H9 (cell line): ENCODE results near the gene BCAR3. TPM values are rescaled to one million over a fixed set of nuclear protein-coding genes. Genes with fewer than 3 reads are reported as not detected.
A peak's percentile ranks its signal among the peaks of the same experiment; 100 is the strongest.

Experiments used
- DNase-seq: peaks from one replicate; pipeline ENCODE4 v3.0.0-alpha.2; 2017
- H2AFZ ChIP-seq: one replicate; pipeline ENCODE4 v1.6.1; 2013; ENCODE audit warnings: mild to moderate bottlenecking, low read length, control low read depth, moderate library complexity
- H2AK5ac ChIP-seq: 2 replicates; pipeline ENCODE4 v1.6.1; 2013; ENCODE audit warnings: low read length, control low read depth, mixed read lengths; ENCODE audit not compliant: insufficient read length
- H2BK120ac ChIP-seq: one replicate; pipeline ENCODE4 v1.6.1; 2013; ENCODE audit warnings: low read depth, mild to moderate bottlenecking, low read length, control low read depth, inconsistent platforms; ENCODE audit not compliant: poor library complexity, severe bottlenecking
- H2BK12ac ChIP-seq: 2 replicates; pipeline ENCODE4 v1.6.1; 2013; ENCODE audit warnings: low read length, control low read depth, mixed read lengths, low read depth; ENCODE audit not compliant: insufficient read length
- H2BK15ac ChIP-seq: 2 replicates; pipeline ENCODE4 v1.6.1; 2013; ENCODE audit warnings: low read depth, low read length, control low read depth
- H2BK20ac ChIP-seq: one replicate; pipeline ENCODE4 v1.6.1; 2013; ENCODE audit warnings: low read depth, mild to moderate bottlenecking, low read length, control low read depth, inconsistent platforms; ENCODE audit not compliant: poor library complexity, severe bottlenecking
- H2BK5ac ChIP-seq: 2 replicates; pipeline ENCODE4 v1.6.1; 2013; ENCODE audit warnings: low read length, control low read depth, mixed read lengths; ENCODE audit not compliant: insufficient read length
- H3K14ac ChIP-seq: 2 replicates; pipeline ENCODE4 v1.6.1; 2013; ENCODE audit warnings: low read length, control low read depth; ENCODE audit not compliant: insufficient read depth
- H3K18ac ChIP-seq: 2 replicates; pipeline ENCODE4 v1.6.1; 2013; ENCODE audit warnings: low read depth, mild to moderate bottlenecking, mixed read lengths, low read length, control low read depth; ENCODE audit not compliant: insufficient read length
- H3K23ac ChIP-seq: 2 replicates; pipeline ENCODE4 v1.6.1; 2013; ENCODE audit warnings: low read length, control low read depth, mixed read lengths, low read depth; ENCODE audit not compliant: insufficient read length
- H3K23me2 ChIP-seq: 2 replicates; pipeline ENCODE4 v1.6.1; 2013; ENCODE audit warnings: low read depth, mild to moderate bottlenecking, mixed read lengths, low read length, control low read depth; ENCODE audit not compliant: insufficient read length, poor library complexity, severe bottlenecking
- H3K27ac ChIP-seq: 2 replicates; pipeline ENCODE4 v1.5.1; 2013; ENCODE audit warnings: low read length, control low read depth, mixed read lengths, low read depth; ENCODE audit not compliant: insufficient read length
- H3K27me3 ChIP-seq: 2 replicates; pipeline ENCODE4 v1.6.1; 2013; ENCODE audit warnings: low read length, control low read depth, inconsistent platforms; ENCODE audit not compliant: insufficient read depth
- H3K4ac ChIP-seq: 2 replicates; pipeline ENCODE4 v1.6.1; 2013; ENCODE audit warnings: low read depth, mild to moderate bottlenecking, control low read depth, inconsistent platforms, low read length, moderate library complexity
- H3K4me1 ChIP-seq: 2 replicates; pipeline ENCODE4 v1.6.1; 2013; ENCODE audit warnings: low read length, control low read depth, inconsistent platforms; ENCODE audit not compliant: insufficient read depth
- H3K4me2 ChIP-seq: 2 replicates; pipeline ENCODE4 v1.6.1; 2013; ENCODE audit warnings: low read length, control low read depth, mixed read lengths; ENCODE audit not compliant: insufficient read length, insufficient read depth
- H3K56ac ChIP-seq: 2 replicates; pipeline ENCODE4 v1.6.1; 2013; ENCODE audit warnings: low read depth, mild to moderate bottlenecking, mixed read lengths, low read length, control low read depth; ENCODE audit not compliant: insufficient read length
- H3K79me1 ChIP-seq: 2 replicates; pipeline ENCODE4 v1.6.1; 2013; ENCODE audit warnings: low read depth, mild to moderate bottlenecking, moderate library complexity, low read length, control low read depth, inconsistent platforms; ENCODE audit not compliant: insufficient read depth, poor library complexity, severe bottlenecking
- H3K79me2 ChIP-seq: 2 replicates; pipeline ENCODE4 v1.6.1; 2013; ENCODE audit warnings: low read length, control low read depth, inconsistent platforms; ENCODE audit not compliant: insufficient read depth
- H3K9ac ChIP-seq: 2 replicates; pipeline ENCODE4 v1.6.1; 2013; ENCODE audit warnings: low read length, control low read depth, mixed read lengths; ENCODE audit not compliant: insufficient read length; ENCODE audit errors: extremely low read depth
- H3K9me3 ChIP-seq: one replicate; pipeline ENCODE4 v1.6.1; 2013; ENCODE audit warnings: low read depth, low read length, inconsistent platforms; ENCODE audit not compliant: control insufficient read depth
- H3T11ph ChIP-seq: one replicate; pipeline ENCODE4 v1.6.1; 2013; ENCODE audit warnings: mild to moderate bottlenecking, low read length, control low read depth, inconsistent platforms
- H4K20me1 ChIP-seq: one replicate; pipeline ENCODE4 v1.6.1; 2013; ENCODE audit not compliant: control insufficient read depth, insufficient read length, insufficient read depth
- H4K5ac ChIP-seq: 2 replicates; pipeline ENCODE4 v1.6.1; 2013; ENCODE audit warnings: low read depth, mild to moderate bottlenecking, mixed read lengths, low read length, control low read depth; ENCODE audit not compliant: insufficient read length
- H4K8ac ChIP-seq: replicated peaks from 2 replicates; pipeline ENCODE4 v1.6.1; 2013; ENCODE audit warnings: low read length, control low read depth, mixed read lengths, low read depth; ENCODE audit not compliant: insufficient read length
- H4K91ac ChIP-seq: 2 replicates; pipeline ENCODE4 v1.6.1; 2013; ENCODE audit warnings: low read depth, mild to moderate bottlenecking, moderate library complexity, mixed read lengths, low read length, control low read depth; ENCODE audit not compliant: insufficient read length
- H3K27ac Mint-ChIP-seq, 3 experiments: 2 replicates in 2 of 3; 3 replicates in 1 of 3; pipeline ENCODE4 v1.8.0; 2020 to 2021; ENCODE audit warnings: mixed read lengths in 3 of 3, mild to moderate bottlenecking in 1 of 3, moderate library complexity in 1 of 3
- H3K27me3 Mint-ChIP-seq: 2 replicates; pipeline ENCODE4 v1.8.0; 2021; ENCODE audit warnings: low read depth, mild to moderate bottlenecking, moderate library complexity, mixed read lengths
- H3K36me3 Mint-ChIP-seq, 3 experiments: 2 replicates in 2 of 3; 3 replicates in 1 of 3; pipeline ENCODE4 v1.8.0; 2020 to 2021; ENCODE audit warnings: low read depth in 3 of 3, mixed read lengths in 3 of 3; ENCODE audit not compliant: insufficient read depth in 1 of 3
- H3K4me1 Mint-ChIP-seq, 2 experiments: 2 replicates each; pipeline ENCODE4 v1.8.0; 2020; ENCODE audit warnings: mixed read lengths in 2 of 2
- H3K4me3 Mint-ChIP-seq, 2 experiments: 2 replicates in 1 of 2; 3 replicates in 1 of 2; pipeline ENCODE4 v1.8.0; 2020 to 2021; ENCODE audit warnings: mild to moderate bottlenecking in 2 of 2, mixed read lengths in 2 of 2, moderate library complexity in 1 of 2
- H3K9me3 Mint-ChIP-seq, 2 experiments: 2 replicates in 1 of 2; 3 replicates in 1 of 2; pipeline ENCODE4 v1.8.0; 2020; ENCODE audit warnings: mild to moderate bottlenecking in 2 of 2, mixed read lengths in 2 of 2, moderate library complexity in 1 of 2
- total RNA-seq: library from RNA; stranded (reverse); gene quantifications from 2 replicates; pipeline ENCODE4 v1.2.1, GENCODE V29; 2021
- TF ChIP-seq, protein P1 (sequence below): fragments of 200-600 bp; sonication (generic); conservative IDR thresholded peaks from 3 replicates; pipeline ENCODE4 v1.8.0; 2021; ENCODE audit warnings: antibody characterized with exemption, mild to moderate bottlenecking

BCAR3 gene
- total RNA-seq, 1 experiment from 2014 or later, result 4.9 TPM

DNA sequence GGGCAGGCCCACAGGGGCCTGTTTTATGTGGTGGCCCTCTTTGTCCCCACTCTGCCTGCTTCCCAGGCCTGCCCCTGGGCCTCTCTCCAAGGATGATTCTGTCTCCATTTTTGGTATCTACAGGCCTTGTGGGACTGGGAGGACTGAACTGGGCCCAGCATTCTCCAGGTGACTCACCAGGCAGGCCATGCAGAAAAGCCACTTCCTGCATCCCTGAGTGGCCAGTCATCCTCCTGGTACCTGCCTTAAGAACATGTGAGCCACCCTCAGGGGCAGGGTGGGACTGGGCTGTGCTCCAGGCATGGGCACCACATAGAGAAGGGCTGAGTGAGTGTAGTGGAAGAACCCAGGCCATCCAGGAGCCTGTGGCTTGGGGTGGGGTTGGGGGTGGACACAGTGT, 20.0 kb upstream of the BCAR3 start:
- no peak overlapping the region for H3K27ac Mint-ChIP-seq
- no peaks in the 10 kb centered on the region for H3K23me2 ChIP-seq
- no peaks in the 10 kb centered on the region for H3K79me1 ChIP-seq
- no peak overlapping the region for H3K4me2 ChIP-seq
- H3K4me3 Mint-ChIP-seq, result no peak overlapping the region
- peak; percentile 28 for DNase-seq
- H2BK20ac ChIP-seq, result no peak overlapping the region
- H4K5ac ChIP-seq, result no peak overlapping the region
- no peak overlapping the region for H2BK12ac ChIP-seq
- no peaks in the 10 kb centered on the region for H4K20me1 ChIP-seq
- H4K8ac ChIP-seq, result no peak overlapping the region
- no peaks in the 10 kb centered on the region for H3K9me3 Mint-ChIP-seq
- no peaks in the 10 kb centered on the region for H3K27me3 ChIP-seq
- no peak overlapping the region; the same call in 1 of the 2 replicates for H3K14ac ChIP-seq
- no peak overlapping the region for H3K4ac ChIP-seq
- H3T11ph ChIP-seq, result no peak overlapping the region
- H2BK5ac ChIP-seq, result no peak overlapping the region
- H3K27ac ChIP-seq, result no peak overlapping the region
- H3K36me3 Mint-ChIP-seq, result no peaks in the 10 kb centered on the region
- TF ChIP-seq, protein P1, sequence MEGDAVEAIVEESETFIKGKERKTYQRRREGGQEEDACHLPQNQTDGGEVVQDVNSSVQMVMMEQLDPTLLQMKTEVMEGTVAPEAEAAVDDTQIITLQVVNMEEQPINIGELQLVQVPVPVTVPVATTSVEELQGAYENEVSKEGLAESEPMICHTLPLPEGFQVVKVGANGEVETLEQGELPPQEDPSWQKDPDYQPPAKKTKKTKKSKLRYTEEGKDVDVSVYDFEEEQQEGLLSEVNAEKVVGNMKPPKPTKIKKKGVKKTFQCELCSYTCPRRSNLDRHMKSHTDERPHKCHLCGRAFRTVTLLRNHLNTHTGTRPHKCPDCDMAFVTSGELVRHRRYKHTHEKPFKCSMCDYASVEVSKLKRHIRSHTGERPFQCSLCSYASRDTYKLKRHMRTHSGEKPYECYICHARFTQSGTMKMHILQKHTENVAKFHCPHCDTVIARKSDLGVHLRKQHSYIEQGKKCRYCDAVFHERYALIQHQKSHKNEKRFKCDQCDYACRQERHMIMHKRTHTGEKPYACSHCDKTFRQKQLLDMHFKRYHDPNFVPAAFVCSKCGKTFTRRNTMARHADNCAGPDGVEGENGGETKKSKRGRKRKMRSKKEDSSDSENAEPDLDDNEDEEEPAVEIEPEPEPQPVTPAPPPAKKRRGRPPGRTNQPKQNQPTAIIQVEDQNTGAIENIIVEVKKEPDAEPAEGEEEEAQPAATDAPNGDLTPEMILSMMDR, result no peak
- H3K18ac ChIP-seq, result no peak overlapping the region
- H3K9me3 ChIP-seq, result no peaks in the 10 kb centered on the region
- H2AK5ac ChIP-seq, result no peak overlapping the region
- no peak overlapping the region for H3K56ac ChIP-seq
- no peak overlapping the region for H3K23ac ChIP-seq
- no peak overlapping the region for H3K9ac ChIP-seq
- H2BK15ac ChIP-seq, result no peak overlapping the region
- H2AFZ ChIP-seq, result no peak overlapping the region
- H3K79me2 ChIP-seq, result no peaks in the 10 kb centered on the region
- H3K27me3 Mint-ChIP-seq, result no peaks in the 10 kb centered on the region
- peaks cover 7% of the 10 kb centered on the region; the same call in 1 of the 2 replicates for H3K4me1 ChIP-seq
- H4K91ac ChIP-seq, result no peak overlapping the region
- no peak overlapping the region for H2BK120ac ChIP-seq
- H3K4me1 Mint-ChIP-seq, result peaks cover 17 to 18% of the 10 kb centered on the region in 2 experiments
